GM19397 (cell line): ENCODE results near the gene NSG1.

Source experiments
- ATAC-seq: cut with Tn5 transposase; IDR thresholded peaks from one replicate; pipeline ENCODE4 v1.9.1; 2021; ENCODE audit warnings: mild to moderate bottlenecking, moderate library complexity; ENCODE audit not compliant: unreplicated experiment

NSG1 gene

DNA sequence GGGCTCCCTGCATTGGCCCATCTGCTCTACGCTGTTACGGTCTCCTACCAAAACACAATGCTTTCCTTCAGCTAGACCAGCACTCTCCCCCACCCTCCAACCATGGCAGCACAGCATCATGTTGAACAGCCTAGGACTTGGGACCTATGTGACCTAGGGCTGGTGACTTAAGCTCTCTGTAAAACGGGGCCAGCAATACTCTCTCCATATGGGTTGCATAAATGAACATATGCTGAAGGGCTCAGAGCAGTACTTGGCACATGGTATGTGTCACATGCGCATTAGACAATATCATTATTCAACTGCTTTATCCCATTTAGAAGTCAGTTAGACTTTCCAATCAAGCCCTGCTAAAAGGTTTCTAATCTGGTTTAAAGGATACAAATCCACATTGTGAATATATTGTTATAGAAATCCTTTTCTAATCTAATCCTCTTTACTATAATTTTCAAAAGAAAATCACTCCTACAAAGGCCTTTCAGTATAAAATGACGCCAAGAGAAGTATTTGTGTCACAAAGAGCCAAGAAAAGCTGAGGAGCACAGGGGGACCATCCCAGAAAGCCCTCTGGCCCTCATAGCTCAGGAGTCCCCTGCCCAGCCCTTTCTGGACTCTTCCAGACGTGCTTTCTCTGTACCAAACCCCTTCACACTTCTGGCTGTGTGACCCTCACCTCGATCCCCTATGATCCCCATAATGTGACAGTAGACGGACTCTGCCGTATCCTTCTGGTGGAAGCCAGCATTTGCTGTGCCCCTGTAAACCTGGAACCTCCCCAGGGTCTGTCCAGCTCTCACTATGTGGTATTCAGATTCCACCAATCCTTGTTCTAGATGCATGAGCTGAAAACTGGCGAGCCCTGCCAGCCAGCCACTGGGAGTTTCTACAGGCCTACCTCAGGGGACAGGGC lies 42.3 kb downstream of the NSG1 start:
- ATAC-seq, result no peak

DNA sequence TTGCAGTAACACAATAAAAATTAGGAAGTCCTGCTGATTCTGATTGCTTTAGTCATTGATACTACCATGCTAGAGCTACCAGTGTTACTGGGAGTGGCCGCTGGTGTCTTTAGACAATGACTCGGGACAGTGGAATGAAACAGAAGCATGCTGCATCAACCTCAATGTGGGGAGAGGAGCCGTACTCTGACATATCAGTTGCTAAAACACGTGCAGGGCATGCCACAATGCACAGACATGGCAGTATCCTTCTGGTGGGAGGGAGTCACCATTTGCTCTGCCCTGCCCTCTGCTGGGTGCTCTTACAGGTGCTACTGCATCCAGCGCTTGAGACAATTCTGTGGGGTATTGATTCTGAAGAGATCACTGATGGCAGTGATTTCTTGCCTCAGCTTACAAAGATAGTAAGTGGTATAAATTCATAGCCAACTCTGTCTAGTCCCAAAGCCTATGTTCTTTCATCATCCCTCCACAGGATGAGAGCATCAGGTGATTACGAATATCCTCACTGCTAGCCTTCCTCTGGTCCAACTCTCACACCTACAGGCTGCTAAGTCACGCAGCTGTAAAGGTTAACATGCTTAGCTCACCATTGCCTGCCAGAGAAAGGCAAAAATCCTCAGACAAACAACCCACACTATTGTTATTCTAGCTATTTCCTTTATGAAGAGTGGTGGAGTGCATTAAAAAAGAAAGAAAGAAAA lies 43.7 kb downstream of the NSG1 start:
- ATAC-seq, result peak; percentile 67

DNA sequence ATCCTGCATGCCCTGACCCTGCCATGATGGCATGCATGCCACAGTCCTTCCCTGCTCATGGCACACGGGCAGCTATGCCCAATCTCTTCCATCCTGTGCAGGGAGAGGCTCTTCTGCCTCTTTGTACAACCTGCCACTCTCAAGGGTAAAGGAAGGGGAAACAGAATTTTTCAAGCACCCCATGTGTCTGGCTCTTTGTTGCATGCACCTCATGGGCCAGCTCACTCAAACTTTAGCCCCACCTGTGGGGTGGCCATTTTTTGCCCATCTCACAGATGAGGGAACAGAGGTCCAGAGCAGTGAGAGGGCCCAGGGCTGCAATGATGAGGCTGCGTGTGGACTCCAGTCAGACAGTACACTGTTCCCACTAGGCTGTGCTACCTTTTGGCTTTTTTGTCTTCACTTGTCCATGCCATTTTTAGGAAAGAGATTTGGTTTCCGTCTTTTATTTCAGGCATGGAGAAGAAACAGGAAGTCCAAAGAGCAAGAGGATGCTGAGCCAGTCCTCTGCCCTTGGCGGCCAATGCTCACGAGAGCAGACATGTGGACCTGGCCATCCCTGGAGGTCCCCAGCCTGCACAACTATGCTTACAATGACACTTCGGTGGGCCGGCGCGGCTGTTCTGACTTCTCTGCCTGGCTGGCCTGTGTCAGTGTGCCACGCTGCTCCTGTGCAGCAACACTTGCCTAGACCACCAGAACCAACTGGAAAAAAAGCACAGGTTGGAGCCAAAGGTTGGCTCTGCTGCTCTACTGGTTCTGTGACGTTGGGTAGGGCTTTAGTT lies 45.6 kb downstream of the NSG1 start:
- no peak for ATAC-seq

DNA sequence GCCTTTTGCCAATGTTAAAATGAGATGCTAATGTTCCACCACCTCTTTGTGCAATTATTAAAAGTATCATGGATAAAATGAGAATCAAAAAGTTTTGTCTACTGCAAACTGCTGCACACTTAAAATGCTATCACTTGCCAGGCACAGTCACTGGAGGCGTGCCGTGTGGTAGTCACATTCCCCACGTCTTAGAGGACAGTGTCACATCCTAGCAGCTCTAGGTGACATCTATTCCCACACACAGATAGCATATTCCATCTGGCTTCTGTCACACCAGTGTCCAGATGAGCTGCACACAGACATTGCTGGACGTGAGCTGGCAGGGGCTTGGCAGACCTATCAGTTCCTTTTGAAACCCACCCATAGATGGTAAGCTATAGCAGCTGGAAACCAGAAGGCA lies 47.0 kb downstream of the NSG1 start:
- ATAC-seq, result no peak

DNA sequence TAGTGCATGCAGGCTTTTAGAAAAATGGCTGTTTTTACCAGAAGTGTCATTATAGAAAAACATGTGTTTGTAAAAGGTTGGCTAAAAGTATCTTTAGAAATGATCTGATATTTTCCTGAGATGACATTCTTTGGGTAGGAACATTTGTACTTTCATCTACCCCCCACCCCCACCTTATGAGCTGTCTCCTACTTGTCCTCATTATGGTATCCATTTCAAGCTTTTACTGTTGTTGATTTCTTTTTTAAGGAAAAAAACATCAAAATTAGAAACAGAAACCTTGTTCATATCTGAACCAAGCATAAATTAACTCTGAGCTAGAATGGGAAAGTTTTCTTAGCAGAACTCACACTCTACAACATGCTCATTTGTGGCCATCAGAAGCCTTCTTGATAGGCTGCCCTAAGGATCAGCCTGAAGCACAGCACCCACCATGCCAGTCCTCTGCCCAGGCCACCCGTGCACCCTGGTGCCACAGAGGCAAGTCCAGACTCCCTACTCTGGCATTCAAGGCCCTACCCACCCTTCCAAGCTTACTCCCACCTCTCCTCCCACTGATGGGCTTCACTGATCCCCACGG lies 49.4 kb downstream of the NSG1 start:
- ATAC-seq, result no peak

DNA sequence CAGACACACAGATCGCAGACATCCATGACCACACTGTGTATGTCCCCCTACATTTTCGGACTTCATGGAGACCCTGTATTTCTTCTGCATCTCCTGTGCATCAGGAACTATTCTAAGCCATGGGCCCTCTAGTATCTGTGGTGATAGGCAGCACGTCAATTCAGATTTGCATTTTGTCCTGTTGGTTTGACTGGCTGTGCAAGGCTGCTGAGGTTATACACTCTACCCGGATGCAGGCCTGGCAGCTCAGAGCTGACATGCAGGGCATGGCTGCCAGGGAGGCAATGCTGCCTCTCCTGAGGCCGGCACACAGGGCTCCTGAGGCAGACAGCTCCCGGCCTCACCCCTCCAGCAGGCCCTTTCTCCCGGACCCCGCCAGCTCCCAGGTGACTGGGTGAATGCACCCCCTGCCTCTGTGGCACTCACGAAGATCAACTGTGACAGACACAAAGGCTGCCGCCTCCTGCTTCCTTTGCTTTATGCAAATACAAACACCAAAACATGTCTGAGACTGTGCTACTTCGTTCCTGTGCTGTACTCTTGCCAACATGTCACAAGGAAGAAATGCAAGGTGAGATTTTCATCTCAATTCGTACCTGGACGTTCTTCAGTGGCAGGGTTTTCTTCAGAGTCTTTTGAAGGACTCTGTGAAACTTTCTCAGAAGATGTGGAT lies 51.0 kb downstream of the NSG1 start:
- no peak for ATAC-seq

DNA sequence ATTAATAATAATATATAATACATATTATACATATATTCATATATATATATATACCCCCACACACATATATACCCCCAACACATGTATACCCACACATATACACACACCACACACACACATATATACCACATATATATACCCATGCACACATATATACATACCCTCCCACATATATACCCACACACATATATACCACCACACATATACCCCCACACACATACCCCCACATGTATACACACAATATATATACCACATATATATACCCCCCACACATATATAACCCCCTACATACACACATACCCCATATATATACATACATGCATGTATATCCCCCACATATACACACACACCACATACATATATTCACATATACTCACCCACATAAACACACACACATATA lies 52.0 kb downstream of the NSG1 start:
- ATAC-seq, result no peak

DNA sequence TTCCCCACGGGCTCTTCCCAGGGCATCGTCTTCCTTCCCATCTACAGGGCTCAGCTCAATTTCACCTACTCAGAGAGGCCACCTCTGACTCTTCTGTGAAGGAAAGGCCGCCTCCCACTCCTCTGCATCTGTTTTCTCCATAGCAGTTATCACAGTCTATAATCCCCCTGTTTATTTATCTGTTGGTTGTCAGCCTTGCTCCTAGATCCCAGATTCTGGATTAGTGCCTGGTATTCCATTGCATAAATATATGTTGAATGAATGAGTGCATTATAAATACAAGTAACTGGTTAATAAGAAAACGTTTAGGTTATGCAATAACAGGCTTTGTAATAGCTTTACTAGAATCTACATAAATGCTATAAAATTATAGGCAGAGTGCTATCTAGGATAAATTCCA lies 52.9 kb downstream of the NSG1 start:
- ATAC-seq, result no peak

DNA sequence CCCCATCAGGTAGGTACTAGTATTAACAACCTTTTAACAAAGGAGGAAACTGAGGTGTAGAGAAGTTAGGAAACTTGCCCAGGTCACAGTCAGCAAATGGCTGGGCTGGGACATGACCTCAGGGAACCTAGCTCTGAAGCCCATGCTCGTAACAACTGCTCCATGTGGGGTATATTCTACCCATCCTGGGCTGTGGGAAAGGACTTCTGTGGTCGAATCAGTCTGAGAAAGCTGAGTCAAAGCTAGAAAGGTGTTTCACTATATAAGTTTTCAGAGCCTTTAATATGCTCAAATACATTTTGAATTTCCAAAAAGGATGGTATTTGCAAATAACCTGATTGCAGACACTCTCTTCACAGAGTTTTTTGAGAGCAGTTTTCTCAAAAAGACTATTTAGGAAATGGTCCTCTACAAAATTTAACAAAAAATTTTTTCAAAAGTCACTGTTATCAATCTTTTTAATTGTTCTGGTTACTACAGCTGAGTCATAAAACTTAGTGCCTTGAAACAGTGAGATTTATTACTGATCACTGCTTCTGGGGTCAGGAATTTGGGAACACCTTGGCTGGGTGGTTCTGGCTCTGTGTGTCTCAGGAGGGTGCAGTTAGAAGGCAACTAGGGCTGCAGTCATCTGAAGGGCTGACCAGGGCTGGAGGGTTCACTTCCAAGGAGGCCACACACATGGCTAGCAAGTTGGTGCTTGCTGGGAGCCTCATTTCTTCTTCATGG lies 53.6 kb downstream of the NSG1 start:
- no peak for ATAC-seq

DNA sequence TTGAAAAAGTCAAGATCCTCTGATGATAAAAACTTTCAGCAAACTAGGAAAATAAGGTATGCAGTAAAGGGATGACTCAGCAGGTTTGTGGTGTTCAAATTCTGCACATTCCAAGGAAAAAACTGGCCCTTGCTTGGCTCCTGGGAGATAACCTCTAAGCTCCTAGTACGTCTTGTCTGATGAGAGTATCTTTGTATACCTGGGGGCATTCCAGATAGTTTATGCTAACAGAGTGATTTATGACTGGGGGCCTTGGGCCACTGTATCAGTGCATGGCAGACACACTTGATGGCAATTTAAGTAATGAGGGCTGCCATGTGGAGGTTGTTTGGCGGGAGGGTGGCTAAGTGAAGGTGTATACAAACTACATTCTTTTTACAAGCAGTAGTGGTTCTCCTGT lies 56.9 kb downstream of the NSG1 start:
- ATAC-seq, result no peak

DNA sequence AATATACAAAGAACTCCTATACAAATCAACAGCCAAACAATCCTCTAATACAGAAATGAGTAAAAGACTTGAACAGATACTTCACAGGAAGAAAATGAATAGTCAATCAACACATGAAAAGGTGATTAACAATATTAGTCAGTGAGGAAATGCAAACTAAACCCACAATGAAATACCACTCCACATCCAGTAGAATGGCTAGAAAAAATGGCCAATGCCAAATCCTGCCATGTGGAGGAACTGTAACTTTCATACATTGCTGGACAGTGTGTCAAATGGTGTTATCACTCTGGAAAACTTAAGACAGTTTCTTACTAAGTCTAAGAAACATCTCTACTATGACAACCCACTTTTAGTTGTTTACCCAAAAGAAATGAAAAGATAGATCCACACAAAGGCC lies 59.5 kb downstream of the NSG1 start:
- ATAC-seq, result no peak

DNA sequence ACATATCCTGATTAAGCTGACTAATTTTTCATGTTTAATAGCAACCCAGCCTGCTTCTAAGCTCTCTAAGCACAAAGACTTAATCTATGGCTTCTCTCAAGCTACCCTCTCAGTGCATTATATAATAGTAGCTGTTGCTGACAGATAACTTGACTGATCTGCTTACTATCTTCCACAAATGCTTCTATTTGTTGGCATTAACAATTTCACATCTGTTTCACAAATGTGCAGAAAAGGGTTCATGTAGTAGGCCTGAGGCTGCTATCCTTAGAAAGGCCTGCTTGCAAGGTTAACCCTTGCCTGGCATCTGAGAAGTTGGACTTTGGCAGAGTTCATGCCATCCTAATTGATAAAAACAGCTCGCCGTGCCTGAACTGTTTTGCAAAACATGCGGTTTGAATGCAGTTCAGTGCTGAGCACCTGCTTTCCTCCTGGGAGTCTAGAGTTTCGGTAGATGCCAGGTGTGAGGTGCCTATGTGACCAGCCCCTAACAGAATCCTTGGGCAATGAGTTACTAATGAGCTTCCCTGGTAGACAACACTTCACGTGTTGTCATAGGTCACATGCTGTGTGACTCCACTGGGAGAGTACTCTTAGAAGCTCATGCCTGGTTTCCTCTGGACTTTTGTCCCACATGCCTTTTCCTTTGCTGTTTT lies 68.4 kb downstream of the NSG1 start:
- peak; percentile 93 for ATAC-seq

DNA sequence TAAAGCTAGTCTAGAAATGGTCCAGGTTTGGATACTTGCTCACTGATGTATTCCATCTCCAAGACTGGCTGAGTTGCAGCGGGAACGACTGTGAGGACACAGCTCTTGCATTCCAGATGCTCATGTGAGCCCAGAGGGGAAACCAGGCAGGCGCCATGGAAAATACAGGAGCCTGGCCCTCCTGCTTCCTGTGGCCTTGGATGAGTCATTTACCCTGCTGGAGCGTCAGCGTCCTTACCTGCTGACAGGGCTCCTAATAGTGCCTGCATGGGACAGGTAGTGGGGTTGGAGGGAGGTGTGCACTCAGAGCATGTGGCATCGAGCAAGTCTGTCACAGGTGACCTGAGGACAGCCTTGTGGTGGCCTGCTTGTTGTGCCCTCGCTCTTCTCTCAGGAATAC lies 69.4 kb downstream of the NSG1 start:
- ATAC-seq, result no peak

DNA sequence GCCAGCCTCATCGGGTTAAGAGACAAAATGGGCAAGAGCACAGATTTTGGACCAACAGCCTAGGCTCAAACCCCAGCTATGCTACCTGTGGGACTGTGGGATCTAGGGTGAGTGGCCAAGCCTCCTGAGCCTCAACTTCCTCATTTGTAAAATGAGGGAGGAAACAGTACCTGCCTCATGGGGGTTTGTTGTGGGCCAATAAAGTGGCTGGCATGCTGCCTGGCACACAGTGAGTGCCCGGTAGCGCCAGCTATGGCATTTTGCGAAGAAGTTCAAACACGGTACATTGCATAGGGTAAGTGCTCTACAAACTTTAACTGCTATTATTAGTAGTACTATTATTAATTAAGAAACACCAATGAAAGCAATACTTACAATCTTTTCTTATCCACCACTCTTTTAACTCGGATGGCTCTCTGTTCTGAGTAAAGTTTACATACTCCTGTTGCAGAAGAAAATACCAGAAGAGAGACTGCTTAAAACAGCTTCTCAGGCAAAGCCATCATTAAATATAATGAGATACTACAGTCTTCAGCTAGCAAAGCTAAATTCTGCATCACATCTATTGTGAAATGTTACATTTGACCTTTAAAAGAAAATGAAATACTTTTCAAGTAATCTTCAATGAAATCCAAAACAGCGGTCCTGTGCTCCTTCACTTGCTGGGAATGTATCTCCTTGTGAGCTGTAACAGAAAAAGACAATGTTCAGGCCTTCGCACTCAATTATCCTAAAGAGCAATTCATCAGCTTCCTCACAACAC lies 70.1 kb downstream of the NSG1 start:
- ATAC-seq, result no peak

DNA sequence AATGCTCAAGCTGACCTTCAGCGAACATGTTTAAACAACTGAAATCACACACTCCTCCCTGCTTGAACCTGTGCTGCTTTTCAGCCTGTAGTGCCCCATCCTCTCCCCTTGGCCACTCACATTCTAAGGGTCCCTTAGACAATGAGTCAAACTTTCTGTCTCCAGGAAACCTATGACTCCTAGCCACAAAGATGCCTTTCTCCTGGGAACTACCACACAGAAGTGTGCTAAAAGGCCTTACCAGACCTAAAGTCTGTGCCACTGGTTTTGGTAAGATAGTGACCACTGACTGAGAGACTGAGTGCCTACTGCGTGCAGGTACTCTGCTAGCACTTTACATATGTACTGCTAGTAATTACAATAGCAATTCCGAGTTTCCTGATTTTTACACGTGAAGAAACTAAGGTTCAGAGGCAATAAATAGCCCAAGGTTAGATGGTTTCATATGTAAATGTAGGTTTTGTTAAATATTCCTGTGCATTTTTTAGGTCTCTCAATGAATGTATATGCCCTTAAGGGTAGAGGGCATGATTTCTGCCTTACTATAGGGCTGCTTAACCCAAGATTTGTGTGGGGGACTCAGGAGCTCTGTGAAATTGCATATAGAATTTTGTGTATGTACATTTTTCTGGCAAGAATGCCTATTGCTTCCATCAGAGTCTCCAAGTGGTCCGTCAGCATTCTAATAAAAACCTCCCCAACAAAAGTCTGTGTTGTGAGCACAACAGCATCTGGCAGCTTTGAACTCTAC lies 71.1 kb downstream of the NSG1 start:
- no peak for ATAC-seq

DNA sequence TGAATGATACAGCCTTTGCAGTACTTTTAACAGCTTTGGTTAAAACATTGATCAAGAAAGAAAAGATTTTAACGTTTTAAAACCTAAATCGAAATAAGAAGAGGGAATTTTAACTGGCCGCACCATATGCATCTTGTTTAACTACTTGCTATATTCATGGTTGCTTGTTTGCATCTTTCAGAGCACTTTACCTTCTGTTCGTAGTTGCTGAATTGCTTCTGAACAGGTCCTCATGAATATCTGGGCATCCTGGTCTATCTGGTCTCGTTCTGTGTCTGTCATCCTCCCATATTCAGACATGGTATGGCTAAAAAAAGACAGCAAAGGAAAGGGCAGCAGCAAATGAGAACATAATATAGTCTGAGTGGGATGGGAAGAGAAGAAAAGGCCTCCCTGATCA lies 72.3 kb downstream of the NSG1 start:
- ATAC-seq, result no peak

DNA sequence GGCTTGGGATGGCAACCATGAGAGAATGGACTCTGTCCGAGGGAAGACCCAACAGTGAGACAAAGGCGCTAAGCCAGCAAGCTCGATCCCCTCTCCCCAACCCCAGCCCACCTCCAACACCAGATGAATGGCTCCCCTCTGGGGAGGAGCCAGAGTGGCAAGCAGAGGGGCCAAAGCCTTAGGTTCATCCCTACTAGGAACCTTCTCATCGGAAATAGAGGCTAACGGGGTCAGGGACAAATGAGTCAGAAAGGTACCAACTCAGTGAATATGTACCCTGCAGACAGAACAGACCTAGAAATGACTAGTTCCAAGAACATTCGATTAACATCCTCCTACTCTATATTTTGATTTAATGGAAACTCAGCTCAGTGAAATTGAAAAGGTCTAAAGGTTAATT lies 73.9 kb downstream of the NSG1 start:
- ATAC-seq, result no peak

DNA sequence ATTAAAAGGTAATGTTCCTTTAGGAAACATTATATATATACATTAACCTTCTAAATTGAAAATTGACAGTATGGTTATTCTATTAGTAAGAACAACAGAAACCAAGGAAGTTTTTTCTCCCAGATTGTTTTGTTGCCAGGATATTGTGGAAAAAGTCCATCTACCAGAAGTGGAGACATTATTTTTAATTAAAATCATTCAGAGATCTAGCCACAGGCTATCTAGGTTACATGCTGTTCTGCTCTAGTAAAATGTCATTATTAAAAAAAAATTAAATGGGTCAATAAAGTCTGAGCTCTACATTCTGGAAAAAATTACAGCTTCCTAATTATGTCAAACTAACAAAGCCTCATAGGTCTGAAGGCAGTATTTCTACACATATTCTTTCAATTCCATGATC lies 74.3 kb downstream of the NSG1 start:
- ATAC-seq, result no peak
